Measurements from ENCODE around the gene PUDP.
"Not testable (repeated sequence)": the region's sequence is repeated elsewhere in the genome, so short reads cannot be mapped to it uniquely, and the experiment has no call there.

Gene PUDP

DNA sequence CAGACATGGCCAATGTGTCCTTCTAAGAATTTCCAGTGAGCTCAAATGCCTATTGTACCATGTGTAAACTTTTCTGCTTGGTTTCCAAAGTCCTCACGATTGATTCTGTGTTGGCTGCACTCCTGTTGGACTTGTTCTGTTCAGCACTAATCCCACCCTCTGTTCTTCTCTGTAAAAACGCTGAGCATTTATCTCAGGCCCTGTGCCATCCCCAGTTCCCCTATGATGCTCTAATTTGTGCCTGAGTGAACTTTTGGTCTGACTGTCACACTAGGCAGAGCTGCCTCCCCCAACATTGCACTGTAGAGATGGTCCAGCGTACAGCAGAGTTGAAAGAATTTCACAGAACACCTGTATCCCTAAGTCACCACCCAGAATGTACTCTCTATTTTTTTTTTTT lies 76.6 kb downstream of the PUDP start:
- no peak for DNase-seq

DNA sequence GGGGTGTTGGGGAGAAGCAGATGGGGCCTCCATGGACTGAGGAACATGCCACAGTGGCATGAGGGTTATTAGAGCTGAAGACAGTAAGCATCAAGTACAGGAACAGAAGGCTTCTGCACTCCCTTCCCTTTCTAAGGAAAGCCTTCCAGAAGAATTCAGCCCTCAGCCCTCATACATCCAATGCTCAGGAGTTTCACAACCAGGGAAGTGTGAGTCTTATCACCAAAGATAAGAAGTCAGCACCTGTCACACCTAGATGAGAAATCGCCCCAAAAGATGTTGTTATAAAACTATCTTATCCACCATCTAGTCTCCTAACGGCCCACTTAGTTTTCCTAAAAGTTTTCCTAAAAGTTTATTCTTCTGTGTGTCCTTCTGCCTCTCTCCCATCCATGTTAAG lies 78.4 kb downstream of the PUDP start:
- no peak for DNase-seq

DNA sequence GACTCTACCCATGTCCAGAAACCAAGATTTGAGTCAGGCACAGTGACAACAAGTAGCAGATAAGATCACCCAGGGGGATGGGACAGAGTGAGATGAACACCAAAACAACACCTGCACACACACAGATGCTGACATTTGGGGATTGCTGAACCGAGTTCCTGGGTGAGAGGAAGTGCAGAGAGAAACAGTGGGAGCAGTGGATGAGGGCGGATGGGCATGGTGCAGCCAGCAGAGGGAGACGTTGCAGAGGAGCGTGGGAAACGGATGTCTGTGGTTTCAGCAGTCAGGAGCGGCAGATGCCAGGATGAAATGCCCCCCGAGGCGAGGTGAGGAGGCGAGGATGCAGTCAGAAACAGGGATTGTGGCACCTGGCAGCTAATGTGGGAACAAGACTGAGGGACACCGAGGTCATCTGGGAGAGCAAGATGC lies 79.0 kb downstream of the PUDP start:
- DNase-seq = peak; percentile 5 to 24

DNA sequence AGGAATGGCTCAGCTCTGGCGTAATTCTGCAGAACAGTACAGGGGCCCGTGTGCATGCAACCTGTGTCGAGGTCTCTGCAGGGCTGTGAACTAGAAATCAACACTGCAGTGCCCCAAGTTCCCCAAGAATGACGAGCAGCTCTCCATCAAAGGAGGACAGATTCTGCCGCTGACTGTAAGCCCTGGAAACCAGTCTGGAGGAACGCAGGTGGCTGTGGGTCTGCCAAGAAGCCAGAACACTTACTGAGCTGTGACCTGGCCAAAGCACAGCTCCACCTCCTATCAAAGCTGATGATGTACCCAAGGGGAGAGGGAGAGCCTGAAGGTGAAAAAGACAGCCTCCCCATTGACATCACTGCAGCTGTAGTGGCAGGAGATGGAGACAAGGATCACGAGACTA lies 80.7 kb downstream of the PUDP start:
- DNase-seq = no peak

DNA sequence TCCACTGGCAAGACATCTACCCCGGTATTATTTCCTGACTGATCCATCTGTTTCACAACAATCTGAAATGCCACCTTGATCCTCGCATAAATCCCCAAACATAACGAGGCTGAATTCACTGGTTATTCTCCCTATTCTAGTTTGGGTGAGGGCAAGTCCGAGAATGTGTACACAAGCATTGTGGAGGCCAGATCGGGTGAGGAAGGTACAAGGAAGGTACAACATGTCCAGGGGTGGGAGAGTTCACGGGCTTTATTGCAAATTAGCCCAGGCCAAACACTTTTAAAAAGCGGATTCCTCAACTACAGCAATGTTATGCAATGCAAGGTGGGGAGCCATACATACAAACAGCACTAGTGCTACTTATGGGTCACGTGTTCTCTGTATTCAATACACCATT lies 82.5 kb downstream of the PUDP start:
- no peak for DNase-seq

DNA sequence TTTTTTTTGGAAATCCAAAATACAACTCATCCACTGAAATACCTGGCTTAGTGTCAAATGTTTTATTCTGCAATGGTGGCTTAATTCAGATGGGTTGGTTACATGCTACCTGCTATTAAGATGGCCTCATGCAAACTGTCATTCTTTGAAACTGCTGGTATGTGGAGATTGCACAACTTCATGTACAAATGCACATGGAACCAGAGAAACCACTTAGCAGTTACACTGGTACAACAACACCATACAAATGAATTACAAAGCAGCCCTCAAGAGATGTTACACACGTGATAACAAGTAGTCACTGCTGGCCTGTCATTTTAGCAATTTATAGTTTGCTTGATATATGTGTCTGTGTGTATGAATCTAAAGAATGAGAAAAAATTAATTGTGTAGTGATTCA lies 85.0 kb downstream of the PUDP start:
- DNase-seq = no peak

DNA sequence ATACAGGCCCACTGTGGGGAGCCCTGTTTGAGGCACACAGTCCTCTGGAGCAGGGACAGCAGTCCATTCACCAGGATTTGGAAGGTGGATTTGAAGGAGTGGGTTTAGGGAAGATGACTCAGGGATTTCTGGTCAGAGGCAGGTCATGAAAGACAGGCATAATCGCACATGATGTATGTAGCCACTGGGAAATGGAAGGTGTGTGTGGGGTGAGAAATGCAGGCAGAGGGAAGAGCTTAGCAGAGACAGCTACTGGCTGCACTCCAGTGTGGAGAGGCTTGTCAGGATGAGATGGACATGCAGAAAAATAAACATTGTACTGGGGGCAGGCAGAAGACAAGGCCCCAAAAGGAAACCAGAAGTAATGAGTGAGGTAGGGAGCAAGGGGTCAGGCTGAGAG lies 85.7 kb downstream of the PUDP start:
- DNase-seq = no peak

DNA sequence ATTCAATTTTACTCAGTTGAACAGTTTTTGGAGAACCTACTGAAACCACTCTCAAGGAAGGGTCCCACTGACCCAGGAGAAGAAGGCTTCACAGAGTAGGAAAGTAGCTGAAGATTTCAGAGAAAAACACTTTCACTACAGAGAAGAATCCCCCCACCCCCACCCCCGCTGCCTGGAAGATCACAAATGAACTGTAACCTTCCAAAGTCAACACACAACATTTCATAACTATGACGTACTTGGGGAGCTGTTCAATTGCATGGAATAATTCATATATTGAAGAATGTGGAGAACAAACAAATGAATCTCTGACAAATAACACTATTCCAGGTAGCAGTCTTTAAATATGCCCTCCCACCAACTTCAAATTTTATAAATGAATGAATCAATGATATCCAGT lies 86.5 kb downstream of the PUDP start:
- no peak for DNase-seq

DNA sequence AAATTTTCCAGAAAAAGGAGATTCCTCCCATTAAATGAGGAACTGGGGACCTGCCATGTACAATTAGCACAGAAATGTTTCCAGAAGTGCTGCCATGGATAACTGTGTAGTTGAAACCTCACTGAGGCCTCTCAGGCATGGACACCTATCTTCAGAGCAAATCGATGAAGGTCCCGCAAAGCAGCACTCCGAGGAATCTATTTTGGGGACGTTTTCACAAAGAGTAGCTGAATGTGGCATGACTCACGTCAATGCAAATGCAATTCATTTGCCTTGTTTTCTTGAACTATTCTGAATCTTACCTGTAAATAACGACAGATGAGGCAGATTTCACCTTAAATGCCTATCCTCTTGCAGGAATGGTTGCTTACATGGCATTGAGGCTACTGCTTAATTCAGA lies 87.5 kb downstream of the PUDP start:
- no peak for DNase-seq

DNA sequence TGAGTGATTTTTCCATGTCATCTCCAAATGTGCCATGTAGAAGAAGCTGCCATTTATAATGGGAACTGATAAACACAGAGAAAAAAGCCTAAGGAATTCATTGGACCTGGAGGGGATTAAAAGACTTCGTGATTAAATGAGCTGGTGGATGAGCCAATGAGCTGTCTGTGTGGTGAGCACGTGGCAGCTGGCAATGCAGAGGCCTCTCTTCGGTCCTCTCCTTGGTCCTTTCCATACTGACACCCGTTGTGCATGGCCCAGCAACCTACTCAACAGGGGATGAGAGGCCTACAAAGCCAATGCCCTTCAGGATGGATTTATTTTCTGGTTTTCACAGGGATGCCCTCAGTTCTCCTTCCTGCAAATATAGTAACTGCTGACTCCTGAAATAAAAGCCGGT lies 88.1 kb downstream of the PUDP start:
- DNase-seq = no peak

DNA sequence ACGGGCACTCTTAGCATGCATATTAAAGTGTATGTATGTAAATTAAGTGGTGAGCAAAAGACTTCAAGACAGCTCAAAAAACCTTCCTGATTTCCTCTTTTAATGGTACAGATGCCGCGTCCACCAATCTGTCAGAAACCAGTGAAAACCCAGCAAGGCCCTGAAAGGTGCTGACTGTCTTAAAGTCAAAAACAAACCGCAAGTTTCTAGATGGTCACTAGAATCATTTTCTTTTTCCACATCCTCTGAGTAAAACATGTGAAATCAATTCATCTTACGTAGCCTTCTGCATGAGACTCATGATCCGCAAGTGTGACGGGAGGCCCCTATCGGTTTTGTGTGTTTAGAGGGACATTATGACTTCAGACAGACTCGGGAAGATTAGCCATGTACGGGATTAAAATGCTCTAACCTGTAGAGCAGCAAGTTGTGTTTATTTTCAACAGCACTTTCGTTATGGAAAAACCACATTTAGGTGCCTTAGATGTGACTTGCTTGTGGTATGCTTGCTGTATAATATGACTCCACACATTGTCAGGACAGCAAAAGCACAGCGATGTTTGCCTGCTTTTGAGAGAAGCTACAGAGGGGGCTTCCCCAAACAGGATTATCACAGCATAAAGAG lies 88.6 kb downstream of the PUDP start:
- no peak for DNase-seq

DNA sequence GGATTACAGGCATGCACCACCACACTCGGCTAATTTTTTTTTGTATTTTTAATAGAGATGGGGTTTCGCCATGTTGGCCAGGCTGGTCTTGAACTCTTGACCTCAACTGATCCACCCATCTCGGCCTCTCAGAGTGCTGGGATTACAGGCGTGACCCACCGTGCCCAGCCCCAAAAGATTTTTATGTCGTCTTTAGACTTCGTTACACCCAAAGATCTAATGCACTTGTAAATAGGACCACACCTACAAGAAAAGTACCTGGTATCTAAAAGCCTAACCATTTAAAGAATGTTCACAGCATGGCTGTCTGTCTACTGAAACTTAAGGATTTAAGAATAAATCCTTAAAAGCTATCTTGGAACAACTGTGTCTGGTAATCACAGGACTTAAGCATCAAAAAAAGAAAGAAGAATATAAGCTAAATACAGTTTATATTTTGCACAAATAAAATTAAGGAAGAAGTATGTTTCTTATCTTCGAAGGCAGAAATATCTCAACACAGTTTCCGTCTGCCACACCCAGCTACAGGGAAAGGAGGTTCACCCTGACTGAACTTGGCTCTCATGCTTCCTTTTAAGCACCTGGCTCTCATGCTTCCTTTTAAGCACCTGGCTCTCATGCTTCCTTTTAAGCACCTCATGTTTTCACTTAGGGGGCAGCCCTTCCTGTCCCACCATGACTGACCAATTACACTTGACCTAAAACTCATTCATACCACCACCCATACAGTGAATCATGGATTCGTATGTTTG lies 92.4 kb downstream of the PUDP start:
- DNase-seq = no peak

DNA sequence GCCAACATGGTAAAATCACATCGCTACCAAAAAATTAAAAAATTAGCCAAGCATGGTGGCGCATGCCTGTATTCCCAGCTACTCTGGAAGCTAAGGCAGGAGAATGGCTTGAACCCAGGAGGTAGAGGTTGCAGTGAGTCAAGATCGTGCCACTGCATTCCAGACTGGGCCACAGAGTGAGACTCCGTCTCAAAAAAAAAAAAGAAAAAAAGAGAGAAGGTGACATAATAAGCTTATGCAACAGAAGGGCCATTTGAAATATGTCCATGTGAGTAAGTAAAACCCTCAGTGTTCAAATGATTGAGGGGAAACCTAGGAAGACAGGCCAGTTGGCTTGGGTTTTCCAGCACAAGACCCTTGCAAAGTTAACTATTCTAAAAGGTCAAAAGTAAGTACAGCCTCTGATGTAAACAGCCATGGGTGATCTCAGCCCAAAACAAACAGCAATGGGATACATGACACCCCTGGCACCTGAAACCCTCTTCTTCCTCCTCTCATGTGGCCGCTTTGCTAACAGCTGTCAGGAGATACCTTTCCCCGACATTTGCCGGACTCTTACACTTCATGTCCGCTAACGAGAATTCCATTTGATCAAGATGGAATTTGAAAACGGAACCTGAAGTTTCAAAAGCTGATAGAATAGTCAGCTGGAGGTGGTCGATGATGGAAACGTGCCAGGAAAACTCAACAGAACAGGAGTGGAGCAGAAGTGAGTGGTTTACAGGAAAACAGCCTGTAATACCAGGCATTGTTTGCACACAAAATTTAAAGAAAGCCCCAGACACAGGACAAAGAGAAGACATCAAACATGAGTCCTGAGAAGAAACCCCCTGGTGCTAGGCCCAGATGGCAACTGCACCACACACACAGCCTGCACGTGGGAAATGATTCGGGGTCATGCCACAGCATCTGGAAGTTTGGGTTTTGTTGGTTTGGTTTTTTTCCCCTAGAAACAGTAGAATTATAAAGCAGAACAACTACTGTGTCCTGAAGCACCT lies 93.4 kb downstream of the PUDP start:
- no peak for DNase-seq

DNA sequence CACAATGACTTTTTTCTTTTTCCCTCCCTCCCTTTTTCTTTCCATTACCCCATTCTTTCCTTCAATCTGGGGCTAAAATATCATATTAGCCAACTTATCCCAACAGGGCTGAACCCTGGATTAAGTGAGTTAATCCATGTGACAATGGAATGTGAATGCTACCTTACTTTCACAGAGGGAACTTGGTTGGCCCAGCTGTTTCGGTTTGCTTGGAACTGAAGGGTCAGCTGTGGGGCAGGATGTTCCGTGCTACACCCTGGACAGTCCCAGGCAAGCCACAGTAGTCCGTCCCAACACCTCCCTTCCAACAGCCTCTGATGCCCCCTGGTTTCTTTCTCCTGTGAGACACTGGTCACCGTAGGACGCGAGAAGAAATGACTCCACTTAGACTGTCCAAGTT lies 95.4 kb downstream of the PUDP start:
- DNase-seq = no peak

DNA sequence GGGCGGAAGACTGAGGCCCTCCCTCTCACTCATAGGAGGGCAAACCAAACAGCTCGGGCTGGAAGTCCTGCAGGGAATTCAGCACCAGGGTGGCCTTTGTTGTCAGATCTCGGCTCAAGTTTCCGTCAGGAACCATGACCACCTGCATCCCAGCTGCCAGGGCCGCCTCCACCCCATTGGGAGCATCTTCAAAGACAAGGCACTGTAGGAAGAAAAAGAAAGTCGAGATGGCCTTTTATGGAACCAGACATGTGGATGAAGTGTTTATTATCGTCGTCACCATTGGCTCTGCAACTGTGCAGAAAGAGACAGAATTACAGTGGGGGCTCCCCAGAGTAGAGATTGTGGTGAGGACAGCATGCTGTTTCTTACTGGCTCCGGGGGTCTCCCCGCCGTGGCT lies 97.7 kb downstream of the PUDP start:
- DNase-seq = no peak

DNA sequence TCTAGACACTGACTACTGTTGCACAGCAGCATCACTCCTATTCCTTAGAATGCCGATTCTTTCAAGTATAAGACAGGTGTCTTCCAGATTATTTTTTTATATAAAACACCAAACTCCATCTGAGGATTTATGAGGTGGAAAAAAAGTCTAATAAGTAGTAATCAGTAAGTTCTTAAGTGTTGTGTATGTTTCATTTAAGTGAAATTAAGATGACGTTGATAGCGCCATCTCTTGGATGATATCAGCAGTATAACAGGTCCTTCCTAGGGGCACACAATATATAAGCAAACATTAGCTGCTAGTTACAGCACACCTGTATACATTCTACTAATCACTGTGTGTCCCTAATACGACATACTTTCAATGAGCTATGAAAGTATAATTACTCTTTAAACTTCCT lies 100.0 kb downstream of the PUDP start:
- DNase-seq = no peak

DNA sequence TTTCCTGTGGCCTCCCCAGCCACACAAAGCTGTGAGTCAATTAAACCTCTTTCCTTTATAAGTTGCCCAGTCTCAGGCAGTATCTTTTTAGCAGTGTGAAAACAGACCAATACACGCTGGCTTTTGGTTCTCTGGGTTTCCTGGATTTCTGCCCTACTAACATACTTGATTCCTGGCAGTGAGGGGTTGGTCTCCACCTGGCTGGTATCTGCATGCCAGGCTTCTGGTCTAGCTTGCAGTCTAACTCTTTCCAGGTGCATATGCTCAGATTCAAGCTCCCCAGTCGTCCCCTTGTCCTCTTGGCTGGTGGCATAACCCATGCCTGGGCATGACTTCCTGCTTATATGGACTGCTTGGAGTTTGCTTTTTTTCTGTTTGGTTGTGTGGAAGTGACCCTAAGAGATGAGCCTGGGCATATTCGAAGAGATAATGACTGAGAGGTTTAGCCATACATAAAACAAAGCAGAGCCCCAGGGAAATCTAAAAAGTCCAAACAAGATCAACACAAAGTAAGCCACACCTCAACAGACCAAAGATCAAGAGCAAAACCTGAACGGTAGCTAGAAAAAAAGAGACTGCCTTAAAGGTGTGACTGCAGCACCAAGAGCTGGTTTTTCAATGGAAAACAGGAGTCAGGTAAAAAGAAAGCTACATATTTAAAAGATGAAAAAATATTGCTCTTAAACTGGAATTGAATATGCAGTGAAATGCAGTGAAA lies 102.6 kb downstream of the PUDP start:
- DNase-seq = no peak

DNA sequence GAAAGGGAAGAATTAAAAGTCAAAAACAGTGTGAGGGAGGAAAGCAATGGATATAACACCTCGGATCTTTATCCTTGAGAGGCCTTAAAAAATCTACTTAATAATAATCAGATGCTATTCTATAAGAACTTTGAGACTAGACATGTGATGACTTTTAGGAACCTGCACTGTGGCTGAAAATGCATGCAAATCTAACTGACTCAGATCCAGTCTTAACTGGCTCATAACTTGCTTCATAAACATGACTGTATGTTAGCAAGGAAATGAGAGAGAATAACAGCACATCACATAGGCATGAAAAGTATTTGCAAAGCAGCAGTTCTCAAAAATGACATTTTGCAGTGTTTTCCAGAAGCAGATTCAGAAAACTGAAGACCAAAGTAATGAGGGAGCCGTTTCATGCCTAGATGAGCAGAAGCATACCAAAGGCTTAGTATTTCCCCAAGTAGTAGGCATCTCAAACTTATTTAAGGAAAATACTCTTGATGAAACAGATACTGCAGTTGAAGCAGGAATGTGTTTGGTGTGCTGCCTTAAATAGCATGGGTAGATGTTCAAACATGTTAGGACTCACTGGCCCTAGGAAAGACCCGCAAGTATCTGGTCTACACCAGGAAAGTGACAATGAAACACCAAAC lies 104.0 kb downstream of the PUDP start:
- DNase-seq = not testable (repeated sequence)

DNA sequence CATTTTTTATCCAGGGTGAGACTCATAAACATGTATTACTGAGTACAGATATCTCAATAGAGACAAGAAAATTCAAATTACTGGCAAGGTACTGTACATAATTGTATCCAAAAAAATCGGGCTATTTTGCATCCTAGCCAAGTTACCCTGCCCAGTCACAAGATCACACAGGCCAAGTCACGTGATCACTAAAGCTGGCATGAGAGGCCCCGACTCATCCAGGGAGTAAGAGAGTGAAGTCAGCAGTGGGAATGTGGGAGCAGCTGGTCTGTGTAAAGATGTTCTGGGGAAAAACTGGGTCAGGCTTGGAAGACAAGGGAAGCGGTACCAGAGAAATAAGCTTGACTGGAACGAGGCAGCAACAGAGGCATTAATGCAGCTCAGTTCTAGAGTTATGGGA lies 119.7 kb downstream of the PUDP start:
- DNase-seq = no peak

DNA sequence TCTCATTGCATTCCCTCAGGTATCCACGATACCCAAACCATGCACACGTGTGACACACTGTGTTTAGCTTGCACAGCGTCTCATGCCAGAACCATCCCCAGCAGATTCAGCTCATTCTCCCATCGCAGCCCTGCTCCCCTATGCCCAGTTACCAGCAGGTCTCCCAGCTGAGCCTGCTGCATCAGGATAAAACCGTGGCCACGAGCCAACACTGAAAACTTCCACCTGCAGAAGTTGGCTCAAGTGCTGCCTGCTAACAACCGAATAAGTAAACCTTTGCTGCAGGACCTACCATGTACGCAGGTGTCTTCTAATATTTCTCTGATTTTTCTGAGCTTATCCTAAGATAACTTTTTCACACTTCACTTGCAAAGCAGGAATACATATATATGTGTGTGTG lies 120.9 kb downstream of the PUDP start:
- DNase-seq = no peak

DNA sequence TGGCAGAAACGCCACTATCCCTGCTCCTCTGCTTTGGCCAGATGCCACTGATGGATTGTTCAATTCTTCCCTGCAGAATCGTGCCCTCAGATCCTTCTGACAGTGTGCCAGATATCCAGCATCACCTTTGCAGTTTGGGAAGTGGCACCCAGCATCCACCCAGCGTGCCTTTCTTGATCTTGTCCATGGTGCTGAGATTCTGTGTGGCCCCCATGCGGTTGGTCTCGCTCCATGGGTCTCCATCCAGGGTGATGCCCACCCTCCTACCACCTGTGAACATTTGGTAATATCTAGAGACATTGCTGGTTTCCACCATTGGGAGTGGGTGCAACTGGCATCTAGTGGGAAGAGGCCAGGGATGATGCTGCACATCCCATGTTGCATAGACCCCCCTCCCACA lies 121.6 kb downstream of the PUDP start:
- DNase-seq = not testable (repeated sequence)

DNA sequence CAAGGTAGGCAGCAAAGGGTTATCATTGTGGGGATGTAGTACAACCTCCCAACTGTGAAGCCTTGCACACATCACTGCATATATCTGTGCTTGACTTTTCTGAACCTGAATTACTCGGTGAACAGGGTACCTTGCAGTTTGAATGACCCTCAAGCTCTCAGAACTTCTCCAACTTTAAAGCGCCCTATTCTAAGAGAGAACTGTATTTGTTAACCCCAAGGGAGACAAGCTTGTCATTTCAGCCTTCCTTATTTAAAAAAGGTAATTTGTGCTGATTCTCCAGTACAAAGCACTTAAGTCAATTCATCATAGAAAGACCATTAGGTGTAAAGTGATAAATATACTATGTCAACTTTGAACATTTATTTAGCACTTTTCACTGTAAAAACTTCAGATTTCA lies 122.5 kb downstream of the PUDP start:
- no peak for DNase-seq

DNA sequence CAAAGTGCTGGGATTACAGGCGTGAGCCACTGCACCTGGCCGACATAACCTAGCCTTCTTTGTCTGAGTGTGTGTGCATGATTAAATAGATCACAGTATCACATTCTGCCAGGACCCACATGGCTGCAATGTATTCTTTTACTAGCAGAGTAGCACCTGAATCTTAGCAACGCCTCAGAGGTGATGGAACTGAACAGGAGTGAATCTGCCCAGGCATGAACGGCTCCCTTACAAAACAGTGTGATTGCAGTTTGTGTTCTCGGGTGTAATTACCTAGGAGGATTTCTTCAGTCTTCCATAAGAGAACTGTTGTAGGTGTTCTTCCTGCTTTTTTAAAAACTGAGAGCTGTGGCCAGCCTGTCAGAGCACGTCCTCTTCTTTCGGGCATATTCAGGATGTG lies 123.1 kb downstream of the PUDP start:
- no peak for DNase-seq
